Stimulated activated CD4-positive, alpha-beta T cell treated with anti-CD3 and anti-CD28 coated beads, Interleukin-4, amount 100 ng/mL, for 1 hour (primary cell): ENCODE measurements around the gene ABHD17A.
A peak's percentile ranks its signal among the peaks of the same experiment; 100 is the strongest.
"Not testable (repeated sequence)": the region's sequence is repeated elsewhere in the genome, so short reads cannot be mapped to it uniquely, and the experiment has no call there.

Source experiments
- DNase-seq: peaks from one replicate; pipeline ENCODE4 v3.0.0-alpha.2; 2020

ABHD17A gene

GRCh38 chr19:1909761-1910080 lies 24.4 kb upstream of the ABHD17A start:
- DNase-seq: no peak

GRCh38 chr19:1908364-1908678 lies 23.0 kb upstream of the ABHD17A start:
- DNase-seq: no peak

GRCh38 chr19:1907563-1908363 lies 22.5 kb upstream of the ABHD17A start:
- no peak for DNase-seq

- DNase-seq: no peak
Observed at GRCh38 chr19:1906985-1907562, 21.8 kb upstream of the ABHD17A start.

GRCh38 chr19:1905863-1906375 lies 20.6 kb upstream of the ABHD17A start:
- DNase-seq: no peak

GRCh38 chr19:1905110-1905862 lies 20.0 kb upstream of the ABHD17A start, which contains the start of the genes ADAT3 and SCAMP4:
Gene ADAT3, plus strand, starts transcription at chr19:1905399. Its CDS starts 6,649 bp downstream, at chr19:1912048.
Gene SCAMP4, plus strand, starts transcription at chr19:1905399. Its CDS starts 9,621 bp downstream, at chr19:1915020.
- DNase-seq: peak; percentile 99

- DNase-seq: no peak
Observed at GRCh38 chr19:1904860-1905109, 19.5 kb upstream of the ABHD17A start.

GRCh38 chr19:1902923-1903322 lies 17.6 kb upstream of the ABHD17A start:
- DNase-seq: no peak

GRCh38 chr19:1901940-1902404 lies 16.7 kb upstream of the ABHD17A start:
- no peak for DNase-seq

GRCh38 chr19:1896508-1896907 lies 11.2 kb upstream of the ABHD17A start:
- no peak for DNase-seq

GRCh38 chr19:1893791-1894190 lies 8.5 kb upstream of the ABHD17A start:
- DNase-seq: no peak

GRCh38 chr19:1889907-1890306 lies 4.6 kb upstream of the ABHD17A start:
- no peak for DNase-seq

GRCh38 chr19:1888385-1888784 lies 3.1 kb upstream of the ABHD17A start:
- no peak for DNase-seq

- not testable (repeated sequence) for DNase-seq
Observed at GRCh38 chr19:1886360-1886759, 1.1 kb upstream of the ABHD17A start.

- DNase-seq: no peak
Observed at GRCh38 chr19:1884719-1885334, 469 bp downstream of the ABHD17A start.

GRCh38 chr19:1884291-1884718 lies 991 bp downstream of the ABHD17A start:
- no peak for DNase-seq

GRCh38 chr19:1883784-1884183 lies 1.5 kb downstream of the ABHD17A start:
- no peak for DNase-seq

GRCh38 chr19:1882786-1883692 lies 2.3 kb downstream of the ABHD17A start:
- no peak for DNase-seq

GRCh38 chr19:1882089-1882785 lies 3.1 kb downstream of the ABHD17A start:
- peak; percentile 47 for DNase-seq

GRCh38 chr19:1881393-1882088 lies 3.8 kb downstream of the ABHD17A start:
- DNase-seq: not testable (repeated sequence)
